NCI-H128 (cell line): Measurements from ENCODE around the gene MACROD2.

Experiments
- DNase-seq: peaks from one replicate; lab custom pipeline; 2025; ENCODE audit not compliant: unreplicated experiment; lab: John Stamatoyannopoulos, UW

Gene MACROD2

GRCh38 chr20:15584507-15584906 is 1589.2 kb downstream of the MACROD2 start:
- DNase-seq = no peak

DNA sequence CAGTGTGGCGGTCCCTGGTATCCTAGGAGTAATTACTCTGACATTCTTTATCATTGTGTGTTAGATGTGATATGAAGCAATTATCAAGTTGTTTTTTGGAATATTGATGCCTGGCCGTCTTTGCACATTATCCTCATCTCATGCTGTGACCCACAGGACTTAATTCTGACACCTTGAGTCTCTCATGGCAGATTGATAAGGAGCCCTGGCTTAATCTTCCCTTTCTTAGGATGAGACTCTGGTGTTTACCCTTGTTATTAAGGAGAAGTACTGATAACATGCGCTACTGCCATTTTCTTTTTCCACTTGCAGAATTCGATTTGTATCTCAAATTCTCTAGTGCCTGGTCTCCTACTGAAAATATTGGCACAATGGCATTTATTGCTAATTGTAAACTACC is 1597.8 kb downstream of the MACROD2 start:
- DNase-seq = no peak

GRCh38 chr20:15594158-15594695 is 1598.9 kb downstream of the MACROD2 start:
- no peak for DNase-seq

- DNase-seq = no peak
Measured at GRCh38 chr20:15596220-15596890, 1601.0 kb downstream of the MACROD2 start.

DNA sequence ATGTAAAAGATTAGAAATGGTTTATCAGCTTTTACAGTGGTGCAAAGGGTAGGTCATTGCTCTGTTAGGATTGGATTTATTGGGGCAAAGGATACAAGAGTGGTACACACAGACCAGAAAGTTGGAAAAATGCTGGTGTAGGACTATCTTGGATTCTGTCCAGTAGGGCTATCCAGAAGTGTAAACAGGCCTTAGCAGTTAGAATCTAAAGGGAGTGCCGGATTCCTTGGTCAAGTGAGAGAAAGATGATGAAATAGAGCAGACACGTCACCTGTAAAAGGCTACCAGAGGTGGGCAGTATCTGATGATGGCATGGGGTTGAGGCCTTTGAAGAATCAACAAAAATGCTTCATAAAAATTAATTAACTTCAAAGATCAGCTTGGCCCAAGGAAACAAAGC is 1602.0 kb downstream of the MACROD2 start:
- DNase-seq = no peak

- DNase-seq = no peak
Measured at GRCh38 chr20:15599961-15600360, 1604.6 kb downstream of the MACROD2 start.

- no peak for DNase-seq
Measured at GRCh38 chr20:15600565-15600964, 1605.2 kb downstream of the MACROD2 start.

DNA sequence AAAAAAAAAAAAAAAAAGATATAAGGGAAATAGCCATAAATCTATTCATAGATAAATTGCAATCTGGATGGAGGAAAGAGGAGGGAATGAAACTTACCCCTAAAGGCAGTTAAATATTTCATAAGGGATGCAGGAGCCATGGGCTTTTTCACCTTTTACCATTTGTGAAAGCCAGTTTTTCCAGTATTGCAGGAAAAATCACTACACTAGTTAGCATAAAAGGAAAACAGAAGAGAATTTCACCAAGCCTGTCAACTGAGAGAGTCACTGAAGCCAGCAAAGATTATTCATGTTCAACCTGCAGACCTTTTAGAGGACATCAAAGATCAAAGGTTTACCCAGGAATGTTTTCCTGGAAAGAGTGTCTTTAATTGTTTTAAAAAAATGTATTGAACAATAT is 1608.2 kb downstream of the MACROD2 start:
- no peak for DNase-seq

GRCh38 chr20:15603978-15604805 is 1608.9 kb downstream of the MACROD2 start:
- DNase-seq = no peak

DNA sequence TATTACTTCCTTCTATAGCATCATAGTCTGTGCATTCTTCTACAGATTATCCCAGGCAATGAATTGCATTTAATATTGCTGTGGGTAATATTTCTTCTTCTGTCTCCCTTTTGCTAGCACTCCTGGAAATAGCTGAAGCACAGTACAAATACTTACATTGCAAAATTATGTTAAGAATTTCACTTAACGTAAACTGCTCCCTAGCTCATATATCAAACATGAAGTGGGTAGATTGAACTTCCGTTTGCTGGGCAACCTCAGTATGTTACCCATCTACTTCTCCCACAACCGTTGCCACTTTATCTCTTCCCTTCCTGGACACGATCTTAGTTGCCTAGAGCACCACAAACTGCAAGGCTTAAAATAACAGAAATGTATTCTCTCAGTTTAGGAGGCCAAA is 1614.6 kb downstream of the MACROD2 start:
- DNase-seq = no peak

DNA sequence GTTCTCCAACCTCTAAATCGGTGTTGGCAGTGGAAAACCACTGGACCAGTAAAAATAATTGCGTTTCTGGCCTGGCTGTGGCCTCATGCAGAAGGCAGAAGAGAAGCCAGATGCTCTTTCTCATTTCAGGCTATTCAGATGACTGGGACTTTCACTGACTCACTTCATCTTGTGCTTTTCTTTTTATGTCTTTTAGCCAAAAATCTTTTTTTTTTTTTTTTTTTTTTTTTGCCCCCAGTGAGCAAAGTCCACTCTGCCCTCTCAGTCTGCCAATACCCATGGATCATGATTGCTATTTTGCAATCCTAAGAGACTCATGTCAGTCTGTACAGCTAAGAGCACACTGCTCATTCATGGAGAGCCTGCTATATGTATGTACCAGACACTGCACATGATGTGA is 1615.5 kb downstream of the MACROD2 start:
- no peak for DNase-seq

DNA sequence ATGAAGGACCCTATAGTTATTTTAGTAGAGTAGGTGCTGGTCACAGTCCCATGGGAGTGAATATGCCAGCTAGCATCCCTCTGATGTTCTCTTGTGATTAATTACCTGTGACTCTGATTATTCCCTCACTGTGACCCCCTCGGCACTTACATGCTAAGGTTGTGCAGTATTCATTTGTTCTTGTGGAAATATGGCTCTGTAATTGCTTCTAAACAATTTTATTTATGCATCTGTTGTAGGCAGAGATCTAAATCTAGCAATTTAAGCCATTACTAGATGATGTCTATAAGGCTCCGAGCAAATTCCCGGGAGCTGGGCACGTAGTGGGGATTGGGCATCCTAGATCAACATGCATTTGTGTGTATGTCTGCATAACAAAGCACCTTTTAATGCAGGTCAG is 1616.2 kb downstream of the MACROD2 start:
- DNase-seq = no peak

GRCh38 chr20:15612198-15612597 is 1616.9 kb downstream of the MACROD2 start:
- no peak for DNase-seq

GRCh38 chr20:15612769-15613168 is 1617.5 kb downstream of the MACROD2 start:
- DNase-seq = no peak

DNA sequence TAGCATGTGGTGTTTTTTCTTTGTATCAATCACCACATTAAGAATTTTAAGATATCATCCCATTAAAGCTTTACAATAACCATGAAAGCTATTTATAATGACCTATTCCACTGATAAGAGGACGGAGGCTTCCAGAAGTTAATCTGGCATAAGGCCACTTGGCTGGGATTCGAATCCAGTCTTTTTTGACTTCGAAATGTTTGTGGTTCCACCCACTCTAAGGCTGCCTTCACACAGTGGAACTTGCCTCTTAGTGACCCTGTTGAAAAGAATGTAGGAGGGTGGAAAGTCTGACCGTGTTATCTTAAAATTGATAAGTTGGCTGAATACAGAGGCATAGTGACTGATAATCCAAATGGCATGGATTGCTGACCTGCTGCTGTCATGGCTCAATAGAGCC is 1618.2 kb downstream of the MACROD2 start:
- DNase-seq = no peak

DNA sequence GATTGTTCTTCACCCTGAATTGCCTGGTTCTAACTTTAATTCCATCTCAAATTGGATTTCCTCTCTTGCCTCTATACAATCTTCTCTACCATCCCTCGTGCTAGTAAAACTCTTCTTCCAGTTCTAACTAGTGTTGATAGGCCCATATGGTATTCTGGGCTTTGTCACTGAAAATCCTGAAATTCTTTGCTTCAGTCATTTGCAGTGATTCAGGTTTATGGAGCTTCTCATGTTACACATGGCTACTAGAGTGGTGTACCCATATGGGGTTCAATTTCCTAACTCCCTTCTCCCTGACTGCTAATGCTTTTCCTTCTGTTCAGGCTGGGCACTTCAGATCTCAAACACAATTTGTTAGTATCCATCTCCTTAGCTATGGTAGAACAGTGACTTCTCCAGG is 1621.3 kb downstream of the MACROD2 start:
- DNase-seq = no peak

GRCh38 chr20:15618110-15618509 is 1622.8 kb downstream of the MACROD2 start:
- DNase-seq = no peak

- DNase-seq = no peak
Measured at GRCh38 chr20:15618912-15619311, 1623.6 kb downstream of the MACROD2 start.

- DNase-seq = no peak
Measured at GRCh38 chr20:15619341-15619740, 1624.0 kb downstream of the MACROD2 start.

DNA sequence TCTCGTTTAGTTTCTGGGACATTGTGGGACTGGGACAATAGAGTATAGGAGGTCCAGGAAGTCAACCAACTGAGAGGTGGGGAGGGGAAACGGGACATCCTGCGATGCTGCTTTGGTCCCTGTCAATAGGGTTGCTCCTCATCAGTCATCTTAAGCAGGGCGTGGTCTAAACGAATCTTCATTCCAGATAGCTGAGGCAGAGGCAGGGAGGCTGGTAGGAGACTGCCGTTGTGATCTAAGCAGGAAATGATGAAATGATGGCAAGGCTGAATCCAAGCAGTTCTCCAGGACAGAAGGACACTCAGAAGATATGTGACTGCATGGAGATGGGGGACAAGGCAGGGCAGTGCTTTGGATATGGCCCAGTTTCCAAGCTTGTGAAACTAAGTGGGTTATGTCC is 1624.5 kb downstream of the MACROD2 start:
- no peak for DNase-seq

DNA sequence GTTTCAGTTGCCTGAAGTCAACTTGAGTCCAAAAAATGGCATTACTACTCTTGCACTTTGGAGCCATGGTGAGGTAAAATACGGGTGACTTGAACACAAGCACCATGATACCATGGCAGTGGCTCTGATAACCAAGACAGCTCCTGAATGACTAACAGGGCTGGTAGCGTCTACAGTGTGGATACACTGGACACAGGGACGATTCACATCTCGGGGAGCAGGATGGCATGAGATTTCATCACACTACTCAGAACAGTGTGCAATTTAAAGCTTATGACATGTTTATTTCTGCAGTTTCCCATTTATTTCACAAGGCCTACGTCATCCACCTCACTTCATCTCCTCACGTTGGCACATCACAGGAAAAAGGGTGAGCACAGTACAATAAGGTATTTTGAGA is 1627.1 kb downstream of the MACROD2 start:
- no peak for DNase-seq

DNA sequence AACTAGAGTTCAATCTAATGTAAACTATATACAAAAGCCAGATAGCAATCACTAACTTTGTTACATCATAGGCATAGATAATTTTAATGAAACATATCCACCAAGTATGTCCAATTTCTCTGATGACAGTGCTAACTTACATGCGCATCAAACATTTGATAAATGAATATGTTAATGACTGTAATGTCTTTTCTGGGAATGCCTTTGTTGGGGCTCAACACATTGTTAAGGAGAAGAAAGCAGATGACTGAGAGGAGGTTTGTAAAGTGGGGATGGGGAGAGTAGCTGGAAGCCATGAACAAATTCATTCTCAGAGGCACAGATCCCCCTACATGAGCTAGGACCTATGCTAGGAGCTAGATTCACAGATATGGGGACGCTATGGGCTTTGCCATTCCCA is 1627.9 kb downstream of the MACROD2 start:
- no peak for DNase-seq
